HG03175 (cell line): Measurements from ENCODE around the gene USH1G.
"Not testable (repeated sequence)": the region's sequence is repeated elsewhere in the genome, so short reads cannot be mapped to it uniquely, and the experiment has no call there.

Experiments
- ATAC-seq: cut with Tn5 transposase; IDR thresholded peaks from one replicate; pipeline ENCODE4 v1.9.1; 2021; ENCODE audit warnings: mild to moderate bottlenecking, moderate library complexity; ENCODE audit not compliant: unreplicated experiment

Gene USH1G

GRCh38 chr17:74922694-74923537 is at the start of gene USH1G:
USH1G (minus strand) TSS chr17:74923255; CDS start chr17:74923073, 182 bp downstream.
- ATAC-seq: no peak

GRCh38 chr17:74972107-74972972 is 49.3 kb upstream of the USH1G start, which contains the start of gene HID1:
HID1 (minus strand) TSS chr17:74972759; CDS start chr17:74972656, 103 bp downstream.
- ATAC-seq: no peak

GRCh38 chr17:74971842-74972106 is 48.7 kb upstream of the USH1G start:
- ATAC-seq: no peak

GRCh38 chr17:74971069-74971841 is 48.2 kb upstream of the USH1G start:
- ATAC-seq: no peak

- ATAC-seq: no peak
These were observed 47.3 kb upstream of the USH1G start for GRCh38 chr17:74970395-74970794.

GRCh38 chr17:74969501-74969900 is 46.4 kb upstream of the USH1G start:
- ATAC-seq: not testable (repeated sequence)

GRCh38 chr17:74968361-74968780 is 45.3 kb upstream of the USH1G start:
- no peak for ATAC-seq

- no peak for ATAC-seq
These were observed 42.0 kb upstream of the USH1G start for GRCh38 chr17:74964988-74965622.

GRCh38 chr17:74964246-74964761 is 41.2 kb upstream of the USH1G start:
- ATAC-seq: no peak

GRCh38 chr17:74963656-74964055 is 40.6 kb upstream of the USH1G start:
- no peak for ATAC-seq

- ATAC-seq: no peak
These were observed 39.8 kb upstream of the USH1G start for GRCh38 chr17:74962622-74963394.

- no peak for ATAC-seq
These were observed 38.7 kb upstream of the USH1G start for GRCh38 chr17:74961657-74962350.

- ATAC-seq: no peak
These were observed 37.7 kb upstream of the USH1G start for GRCh38 chr17:74960570-74961342.

GRCh38 chr17:74959826-74960515 is 36.9 kb upstream of the USH1G start:
- no peak for ATAC-seq

GRCh38 chr17:74957935-74958740 is 35.1 kb upstream of the USH1G start:
- ATAC-seq: no peak

- ATAC-seq: no peak
These were observed 33.0 kb upstream of the USH1G start for GRCh38 chr17:74956093-74956492.
